SK-N-SH treated with all-trans-retinoic acid at 6 μM for 48 hours (cell line): ENCODE results near the gene SMAD5.

Experiments
- BACH2 ChIP-seq: fragments of 250-450 bp; sonication (Bioruptor Pico); IDR thresholded peaks from 2 replicates; pipeline ENCODE4 v1.9.0; 2021; ENCODE audit warnings: mild to moderate bottlenecking, borderline replicate concordance
- CREB5 ChIP-seq: fragments of 250-450 bp; sonication (Bioruptor Pico); IDR thresholded peaks from 2 replicates; pipeline ENCODE4 v1.5.1; 2020; ENCODE audit warnings: low read depth, mild to moderate bottlenecking, moderate library complexity
- ISL1 ChIP-seq: fragments of 250-450 bp; sonication (Bioruptor Pico); IDR thresholded peaks from 2 replicates; pipeline ENCODE4 v2.1.2; 2022; ENCODE audit warnings: mild to moderate bottlenecking, moderate library complexity
- OSR1 ChIP-seq: fragments of 250-450 bp; sonication (Bioruptor Pico); IDR thresholded peaks from 2 replicates; pipeline ENCODE4 v1.8.0; 2022; ENCODE audit warnings: moderate library complexity, mild to moderate bottlenecking, inconsistent platforms
- SNAI2 ChIP-seq: fragments of 250-450 bp; sonication (Bioruptor Pico); IDR thresholded peaks from 2 replicates; pipeline ENCODE4 v1.5.0; 2020; ENCODE audit warnings: mild to moderate bottlenecking, moderate library complexity
- TCF4 ChIP-seq: fragments of 250-450 bp; sonication (Bioruptor Pico); IDR thresholded peaks from 2 replicates; pipeline ENCODE4 v1.8.0; 2021; ENCODE audit warnings: mild to moderate bottlenecking, moderate library complexity, borderline replicate concordance
- ZFP3 ChIP-seq: fragments of 250-450 bp; sonication (Bioruptor Pico); IDR thresholded peaks from 2 replicates; pipeline ENCODE4 v1.5.0; 2020; ENCODE audit warnings: mild to moderate bottlenecking, moderate library complexity
- ZNF565 ChIP-seq: fragments of 450-650 bp; formaldehyde crosslinking; conservative IDR thresholded peaks from 2 replicates; pipeline ENCODE4 v1.5.0; 2020; ENCODE audit warnings: low read depth, mild to moderate bottlenecking, moderate library complexity

DNA sequence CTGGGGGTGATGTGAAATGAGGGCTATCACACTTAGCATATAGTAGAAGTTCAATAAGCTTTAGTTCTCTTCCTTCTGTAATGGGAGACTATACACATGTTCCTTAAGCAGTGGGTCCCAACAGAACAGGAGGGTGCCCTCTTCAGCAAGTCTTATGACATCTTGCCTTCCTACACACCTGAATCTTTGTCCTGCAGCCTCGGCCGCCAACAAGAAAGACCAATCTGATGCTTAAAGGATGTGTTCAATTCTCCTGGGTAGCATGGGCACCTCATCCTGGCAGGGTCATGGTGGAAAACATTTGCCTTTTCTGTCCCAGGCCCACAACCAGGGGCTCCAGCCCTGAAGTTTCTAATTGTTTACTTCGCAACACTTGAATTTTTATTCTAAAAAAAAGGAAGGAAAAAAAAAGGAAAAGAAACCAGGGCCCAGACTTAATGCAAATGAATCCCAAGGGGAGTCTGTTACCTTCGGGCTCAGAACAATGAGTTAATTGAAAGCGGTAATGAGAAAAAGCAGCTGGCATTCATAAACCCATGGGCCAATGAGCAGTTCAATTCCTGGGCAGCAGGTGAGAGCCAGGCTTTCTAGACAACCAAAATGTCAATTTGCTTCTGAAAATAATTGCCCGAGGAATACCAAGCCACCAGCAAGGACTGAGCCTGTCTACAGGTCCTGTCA, 26.2 kb upstream of the SMAD5 start:
- no peak for TF ChIP-seq ZNF565 (CRISPR knock-in tag)
- TF ChIP-seq ISL1 (CRISPR knock-in tag): no peak
- no peak for TF ChIP-seq TCF4 (CRISPR knock-in tag)
- TF ChIP-seq CREB5 (CRISPR knock-in tag): no peak
- no peak for TF ChIP-seq ZFP3 (CRISPR knock-in tag)
- no peak for TF ChIP-seq SNAI2
- no peak for TF ChIP-seq BACH2 (CRISPR knock-in tag)
- no peak for TF ChIP-seq OSR1 (CRISPR knock-in tag)
